Fibroblast of mammary gland (primary cell): Measurements from ENCODE around the gene FAT2.

Experiments used
- DNase-seq: peaks from one replicate; pipeline ENCODE4 v3.0.0-alpha.2; 2010; ENCODE audit warnings: low read depth
- H3K4me3 ChIP-seq: 2 replicates; pipeline ENCODE4 v1.5.1; 2011; ENCODE audit warnings: low read depth, mild to moderate bottlenecking, low read length, moderate library complexity; ENCODE audit not compliant: control insufficient read depth
- TF ChIP-seq, protein P1 (sequence below): conservative IDR thresholded peaks from 2 replicates; pipeline ENCODE4 v1.5.1; 2011; ENCODE audit warnings: low read depth, low read length, inconsistent platforms; ENCODE audit not compliant: control insufficient read depth, insufficient read depth

FAT2 gene

DNA sequence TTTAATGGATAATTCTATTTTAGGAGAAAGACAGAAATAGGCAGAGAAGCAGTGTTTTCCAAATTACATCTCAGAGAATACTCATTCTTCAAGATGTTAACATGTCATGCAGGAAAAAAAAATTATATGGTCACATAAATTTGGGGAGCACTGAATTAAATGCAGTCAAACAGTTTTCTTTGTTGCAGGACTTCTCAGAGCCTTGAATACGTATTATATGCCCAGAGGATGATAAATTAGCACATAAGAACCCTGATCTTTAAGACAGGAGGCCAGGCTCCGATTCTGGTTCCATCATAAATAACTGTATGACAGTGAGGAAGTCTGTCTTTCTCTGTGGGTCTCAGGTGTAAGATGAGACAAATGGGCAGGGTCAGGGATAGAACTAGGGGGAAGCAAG lies 41.4 kb downstream of the FAT2 start:
- no peak for DNase-seq
- no peak overlapping the region for H3K4me3 ChIP-seq
- TF ChIP-seq, protein P1, sequence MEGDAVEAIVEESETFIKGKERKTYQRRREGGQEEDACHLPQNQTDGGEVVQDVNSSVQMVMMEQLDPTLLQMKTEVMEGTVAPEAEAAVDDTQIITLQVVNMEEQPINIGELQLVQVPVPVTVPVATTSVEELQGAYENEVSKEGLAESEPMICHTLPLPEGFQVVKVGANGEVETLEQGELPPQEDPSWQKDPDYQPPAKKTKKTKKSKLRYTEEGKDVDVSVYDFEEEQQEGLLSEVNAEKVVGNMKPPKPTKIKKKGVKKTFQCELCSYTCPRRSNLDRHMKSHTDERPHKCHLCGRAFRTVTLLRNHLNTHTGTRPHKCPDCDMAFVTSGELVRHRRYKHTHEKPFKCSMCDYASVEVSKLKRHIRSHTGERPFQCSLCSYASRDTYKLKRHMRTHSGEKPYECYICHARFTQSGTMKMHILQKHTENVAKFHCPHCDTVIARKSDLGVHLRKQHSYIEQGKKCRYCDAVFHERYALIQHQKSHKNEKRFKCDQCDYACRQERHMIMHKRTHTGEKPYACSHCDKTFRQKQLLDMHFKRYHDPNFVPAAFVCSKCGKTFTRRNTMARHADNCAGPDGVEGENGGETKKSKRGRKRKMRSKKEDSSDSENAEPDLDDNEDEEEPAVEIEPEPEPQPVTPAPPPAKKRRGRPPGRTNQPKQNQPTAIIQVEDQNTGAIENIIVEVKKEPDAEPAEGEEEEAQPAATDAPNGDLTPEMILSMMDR, result no peak

DNA sequence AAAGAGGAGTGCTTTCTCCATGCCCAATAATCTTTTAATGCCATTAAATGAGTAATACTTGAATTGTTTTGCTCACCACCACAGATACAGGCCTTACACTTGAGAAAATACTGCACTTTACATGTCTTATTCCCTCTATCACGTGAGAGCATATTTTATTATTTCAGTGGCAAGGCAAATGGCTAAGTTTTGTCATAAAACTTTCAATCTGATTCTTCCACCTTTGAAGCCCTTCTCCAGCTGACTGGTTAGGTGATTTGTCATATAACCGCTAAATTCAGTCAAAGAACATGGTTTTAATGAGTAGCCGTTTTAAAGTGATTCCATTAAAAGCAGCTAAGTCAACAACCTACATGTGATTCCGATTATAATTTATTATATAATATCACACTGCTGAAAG lies 43.8 kb downstream of the FAT2 start:
- DNase-seq, result no peak
- TF ChIP-seq, protein P1, result no peak
- H3K4me3 ChIP-seq, result no peak overlapping the region

DNA sequence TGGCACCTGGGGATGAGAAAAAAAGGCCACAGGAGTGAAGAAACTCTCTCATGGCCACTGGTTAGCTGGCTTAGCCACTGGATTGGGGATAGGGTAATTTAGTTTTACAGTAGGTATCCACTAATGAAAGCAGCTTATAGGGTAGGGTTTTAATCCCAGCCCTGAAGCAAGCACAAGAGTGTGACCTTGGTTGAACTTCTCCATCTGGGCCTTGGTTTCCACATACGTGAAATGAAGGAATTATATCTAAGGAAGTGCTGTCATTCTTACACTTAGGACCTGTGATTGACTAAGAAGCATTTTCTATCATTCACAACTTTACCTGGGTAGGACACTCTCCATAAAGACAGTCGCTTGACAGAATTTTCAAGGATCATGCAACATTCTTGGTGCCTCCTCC lies 49.6 kb downstream of the FAT2 start:
- H3K4me3 ChIP-seq, result no peak overlapping the region
- DNase-seq, result no peak
- TF ChIP-seq, protein P1, result no peak
